NK-92 (cell line): ENCODE data around the gene ACTL9.
"Not testable (repeated sequence)": the region's sequence is repeated elsewhere in the genome, so short reads cannot be mapped to it uniquely, and the experiment has no call there.

Experiments used
- DNase-seq: peaks from one replicate; lab custom pipeline; 2025; ENCODE audit not compliant: unreplicated experiment; lab: John Stamatoyannopoulos, UW

Gene ACTL9, protein sequence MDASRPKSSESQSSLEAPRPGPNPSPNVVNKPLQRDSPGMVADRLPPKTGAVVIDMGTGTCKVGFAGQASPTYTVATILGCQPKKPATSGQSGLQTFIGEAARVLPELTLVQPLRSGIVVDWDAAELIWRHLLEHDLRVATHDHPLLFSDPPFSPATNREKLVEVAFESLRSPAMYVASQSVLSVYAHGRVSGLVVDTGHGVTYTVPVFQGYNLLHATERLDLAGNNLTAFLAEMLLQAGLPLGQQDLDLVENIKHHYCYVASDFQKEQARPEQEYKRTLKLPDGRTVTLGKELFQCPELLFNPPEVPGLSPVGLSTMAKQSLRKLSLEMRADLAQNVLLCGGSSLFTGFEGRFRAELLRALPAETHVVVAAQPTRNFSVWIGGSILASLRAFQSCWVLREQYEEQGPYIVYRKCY

DNA sequence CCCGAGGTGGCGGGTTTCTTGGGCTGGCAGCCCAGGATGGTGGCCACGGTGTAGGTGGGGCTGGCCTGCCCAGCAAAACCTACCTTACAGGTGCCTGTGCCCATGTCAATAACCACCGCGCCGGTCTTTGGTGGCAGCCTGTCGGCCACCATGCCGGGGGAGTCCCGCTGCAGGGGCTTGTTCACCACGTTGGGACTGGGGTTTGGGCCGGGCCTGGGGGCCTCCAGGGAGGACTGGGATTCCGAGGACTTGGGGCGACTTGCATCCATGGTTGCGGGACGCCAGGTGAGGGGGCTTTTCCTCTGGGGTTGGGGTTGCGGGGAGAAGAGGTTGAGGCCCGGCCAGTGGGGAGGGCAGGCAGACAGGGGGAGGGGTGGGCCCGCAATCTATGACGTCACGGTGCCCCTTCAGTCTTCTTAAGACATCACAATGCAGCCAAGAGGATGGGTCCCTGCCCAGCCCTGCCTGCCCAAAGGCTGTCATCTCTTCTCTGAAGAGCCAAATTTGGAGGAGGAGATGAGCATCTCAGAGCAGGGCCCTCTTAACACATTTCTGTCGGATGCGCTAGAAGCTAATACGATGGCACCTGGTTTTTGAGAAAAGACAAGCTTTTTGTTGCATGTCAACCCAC, at the start of gene ACTL9:
Gene ACTL9, minus strand, starts transcription at position 363 of the 631 bp plus-strand sequence. Its CDS starts 94 bp downstream, at position 269.
- no peak for DNase-seq

DNA sequence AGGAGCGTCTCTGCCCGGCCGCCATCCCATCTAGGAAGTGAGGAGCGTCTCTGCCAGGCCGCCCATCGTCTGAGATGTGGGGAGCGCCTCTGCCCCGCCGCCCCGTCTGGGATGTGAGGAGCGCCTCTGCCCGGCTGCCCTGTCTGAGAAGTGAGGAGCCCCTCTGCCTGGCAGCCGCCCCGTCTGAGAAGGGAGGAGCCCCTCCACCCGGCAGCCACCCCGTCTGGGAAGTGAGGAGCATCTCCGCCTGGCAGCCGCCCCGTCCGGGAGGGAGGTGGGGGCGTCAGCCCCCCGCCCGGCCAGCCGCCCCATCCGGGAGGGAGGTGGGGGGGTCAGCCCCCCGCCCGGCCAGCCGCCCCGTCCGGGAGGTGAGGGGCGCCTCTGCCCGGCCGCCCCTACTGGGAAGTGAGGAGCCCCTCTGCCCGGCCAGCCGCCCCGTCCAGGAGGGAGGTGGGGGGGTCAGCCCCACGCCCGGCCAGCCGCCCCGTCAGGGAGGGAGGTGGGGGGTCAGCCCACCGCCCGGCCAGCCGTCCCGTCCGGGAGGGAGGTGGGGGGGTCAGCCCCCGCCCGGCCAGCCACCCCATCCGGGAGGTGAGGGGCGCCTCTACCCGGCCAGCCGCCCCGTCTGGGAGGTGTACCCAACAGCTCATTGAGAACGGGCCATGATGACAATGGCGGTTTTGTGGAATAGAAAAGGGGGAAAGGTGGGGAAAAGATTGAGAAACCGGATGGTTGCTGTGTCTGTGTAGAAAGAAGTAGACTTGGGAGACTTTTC, 40.9 kb upstream of the ACTL9 start:
- DNase-seq: not testable (repeated sequence)

DNA sequence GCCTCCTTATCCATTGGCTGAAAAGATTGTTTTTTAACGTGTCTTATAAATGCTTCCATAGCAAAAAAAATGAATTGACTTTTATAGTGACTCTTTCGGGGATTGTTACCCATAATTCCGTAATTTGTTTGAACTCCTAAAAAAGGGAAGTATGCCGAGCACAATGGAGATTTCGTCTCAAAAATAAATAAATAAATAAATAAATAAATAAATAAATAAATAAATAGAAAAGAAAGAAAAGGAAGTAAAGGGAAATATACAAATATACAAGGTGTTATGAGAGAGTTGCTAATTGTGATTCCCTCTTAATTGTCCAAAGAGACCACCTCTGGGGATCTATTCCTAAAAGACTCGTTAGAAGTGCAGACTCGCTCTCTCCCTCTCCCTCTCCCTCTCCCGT, 39.8 kb upstream of the ACTL9 start:
- no peak for DNase-seq

DNA sequence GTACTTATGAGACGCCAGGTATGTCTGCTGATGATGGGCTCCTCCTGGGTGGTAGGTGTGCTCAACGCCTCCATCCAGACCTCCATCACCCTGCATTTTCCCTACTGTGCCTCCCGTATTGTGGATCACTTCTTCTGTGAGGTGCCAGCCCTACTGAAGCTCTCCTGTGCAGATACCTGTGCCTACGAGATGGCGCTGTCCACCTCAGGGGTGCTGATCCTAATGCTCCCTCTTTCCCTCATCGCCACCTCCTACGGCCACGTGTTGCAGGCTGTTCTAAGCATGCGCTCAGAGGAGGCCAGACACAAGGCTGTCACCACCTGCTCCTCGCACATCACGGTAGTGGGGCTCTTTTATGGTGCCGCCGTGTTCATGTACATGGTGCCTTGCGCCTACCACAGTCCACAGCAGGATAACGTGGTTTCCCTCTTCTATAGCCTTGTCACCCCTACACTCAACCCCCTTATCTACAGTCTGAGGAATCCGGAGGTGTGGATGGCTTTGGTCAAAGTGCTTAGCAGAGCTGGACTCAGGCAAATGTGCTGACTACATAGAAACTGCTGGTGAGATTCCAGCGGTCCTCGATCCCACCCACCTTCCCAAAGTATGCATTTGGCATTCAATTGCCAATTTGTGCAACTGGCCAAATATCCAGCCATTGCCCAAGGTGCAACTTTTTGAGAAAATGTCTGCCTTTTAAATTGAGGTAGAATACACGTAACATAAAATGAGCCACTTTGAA, 33.0 kb upstream of the ACTL9 start:
- DNase-seq: no peak

DNA sequence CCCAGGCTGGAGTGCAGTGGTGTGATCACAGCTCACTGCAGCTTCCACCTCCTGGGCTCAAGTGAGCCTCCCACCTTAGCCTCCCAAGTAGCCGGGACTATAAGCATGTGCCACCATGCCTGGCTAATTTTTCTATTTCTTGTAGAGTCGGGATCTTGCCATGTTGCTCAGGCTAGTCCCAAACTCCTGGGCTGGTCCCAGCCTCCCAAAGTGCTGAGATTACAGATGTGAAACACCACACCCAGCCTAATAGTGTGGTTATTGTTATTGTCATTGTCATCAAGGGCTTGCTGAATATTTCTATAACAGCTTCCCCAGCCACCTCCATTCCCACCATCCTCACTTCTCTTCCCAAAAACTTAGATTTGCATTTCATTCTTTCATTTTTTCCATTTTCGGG, 25.7 kb upstream of the ACTL9 start:
- no peak for DNase-seq

DNA sequence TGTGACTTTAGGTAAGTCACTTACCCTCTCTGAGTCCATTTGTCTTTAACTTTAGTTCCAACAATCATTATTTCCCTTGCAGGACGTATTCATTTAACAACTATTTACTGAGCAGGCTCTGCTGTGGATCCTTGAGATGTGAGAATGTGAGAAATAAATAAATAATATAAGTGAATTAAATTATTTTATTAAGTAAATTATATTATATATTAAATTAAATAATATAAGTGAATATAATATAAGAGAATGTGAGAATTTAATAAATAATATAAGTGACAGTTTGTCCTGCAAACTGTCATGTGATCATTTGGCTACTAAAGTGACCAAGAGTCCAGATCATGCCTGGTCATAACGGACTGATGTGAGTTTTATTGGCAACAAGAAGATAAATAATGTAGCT, 23.4 kb upstream of the ACTL9 start:
- no peak for DNase-seq

DNA sequence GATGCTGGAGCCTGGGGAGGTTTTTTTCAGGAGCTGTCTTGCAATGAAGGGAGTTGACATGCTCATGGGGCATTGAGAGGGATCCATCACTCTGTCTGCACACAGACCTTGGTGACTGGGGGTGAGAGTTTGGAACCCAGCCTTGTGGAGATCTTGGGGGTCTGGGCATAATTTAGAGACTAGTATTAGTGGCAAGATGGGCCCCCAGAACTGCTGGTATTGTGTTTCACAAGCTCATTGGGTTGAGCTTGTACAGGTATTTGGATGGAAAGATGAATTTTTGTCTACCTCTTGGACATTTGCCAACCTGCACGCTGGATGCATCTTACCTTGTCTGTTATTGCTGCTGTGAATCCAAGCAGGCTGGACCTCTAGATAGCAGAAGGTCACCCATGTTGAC, 22.7 kb upstream of the ACTL9 start, which contains the start of gene OR2Z1:
Gene OR2Z1, plus strand, starts transcription at position 301 of the 400 bp plus-strand sequence. CDS start 9,395 bp downstream, outside the sequence.
- DNase-seq: no peak

DNA sequence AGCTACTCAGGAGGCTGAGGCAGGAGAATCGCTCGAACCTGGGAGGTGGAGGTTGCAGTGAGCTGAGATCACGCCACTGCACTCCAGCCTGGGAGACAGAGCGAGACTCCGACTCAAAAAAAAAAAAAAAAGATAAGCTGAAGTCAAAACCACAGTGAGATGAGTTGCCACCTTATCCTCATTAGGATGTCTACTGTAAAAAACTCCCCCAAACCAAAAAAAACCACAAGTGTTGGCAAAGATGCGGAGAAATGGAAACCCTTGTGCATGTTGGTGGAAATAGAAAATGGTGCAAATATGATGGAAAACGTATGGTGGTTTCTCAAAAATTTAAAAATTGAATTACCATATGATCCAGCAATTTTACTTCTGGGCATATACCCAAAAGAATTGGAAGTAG, 11.7 kb upstream of the ACTL9 start:
- not testable (repeated sequence) for DNase-seq

DNA sequence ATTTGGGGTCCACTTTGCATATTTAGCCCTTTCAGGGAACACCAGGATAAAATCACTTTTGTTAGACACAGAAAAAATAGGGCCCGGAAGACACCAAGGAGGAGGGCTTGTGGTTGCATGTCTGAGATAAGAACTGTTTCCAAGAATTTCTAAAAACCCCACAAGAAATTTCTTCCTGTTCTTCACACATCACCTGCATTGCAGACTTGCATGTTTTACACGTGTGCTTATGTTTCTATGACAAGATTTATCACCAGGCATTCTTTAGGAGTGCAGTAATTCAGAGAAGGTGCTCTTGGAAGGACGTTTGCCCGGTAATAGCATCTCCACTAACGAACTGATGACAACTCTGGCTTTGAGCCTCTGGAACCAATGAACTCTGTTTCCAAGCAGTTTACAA, 7.1 kb upstream of the ACTL9 start:
- no peak for DNase-seq

DNA sequence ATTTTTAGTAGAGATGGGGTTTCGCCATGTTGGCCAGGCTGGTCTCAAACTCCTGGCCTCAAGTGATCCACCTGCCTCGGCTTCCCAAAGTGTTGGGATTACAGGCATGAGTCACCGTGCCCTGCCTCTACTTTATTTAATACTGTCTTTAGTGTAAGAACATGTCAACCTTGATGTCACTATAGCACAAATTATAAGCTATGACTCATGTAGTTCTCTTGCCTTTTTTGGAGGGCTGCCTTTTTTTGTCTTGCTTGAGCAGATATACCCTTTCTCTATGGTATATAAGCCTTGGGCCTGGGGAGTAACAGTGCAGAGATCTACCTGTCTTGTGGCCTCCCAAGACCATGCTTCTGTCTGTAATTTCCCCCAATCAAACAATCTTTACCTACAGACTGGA, 6.7 kb upstream of the ACTL9 start:
- not testable (repeated sequence) for DNase-seq

DNA sequence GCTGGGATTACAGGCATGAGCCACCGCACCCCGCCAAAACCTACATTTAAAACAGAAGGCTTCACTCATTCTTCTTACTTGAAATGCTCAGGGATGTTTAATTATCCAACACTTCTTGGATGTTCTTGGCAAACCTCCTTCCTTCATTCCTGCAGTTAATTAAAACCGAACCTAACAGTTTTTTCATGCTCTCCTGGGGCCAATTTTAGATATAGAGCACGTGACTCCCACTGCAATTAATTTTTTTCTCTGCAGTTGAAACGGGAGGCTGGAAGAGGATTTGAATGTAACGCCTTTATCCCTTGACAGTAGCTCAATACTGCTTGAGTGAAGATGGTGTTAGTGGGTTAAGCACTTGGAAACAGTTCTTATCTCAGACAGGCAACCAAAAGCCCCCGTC, 4.6 kb upstream of the ACTL9 start:
- DNase-seq: no peak

DNA sequence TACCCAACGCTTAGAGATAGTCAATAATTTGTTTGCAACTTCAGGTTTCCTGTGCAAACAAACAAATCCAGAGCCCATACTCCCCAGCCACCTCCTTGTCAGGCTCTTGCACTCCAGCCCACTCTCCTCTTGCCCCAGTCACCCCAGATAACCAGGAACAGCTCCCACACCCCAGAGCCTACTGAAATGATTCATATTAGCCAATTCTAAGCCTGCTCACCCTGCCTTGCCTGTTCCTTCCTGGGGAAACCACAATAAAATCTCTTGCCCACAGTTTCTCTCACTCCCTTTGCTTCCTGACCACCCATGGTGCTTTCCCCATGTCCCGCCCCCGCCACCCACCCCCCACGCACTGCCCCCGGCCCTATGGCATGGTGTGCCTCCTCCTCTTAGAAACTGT, 3.8 kb upstream of the ACTL9 start:
- DNase-seq: no peak

DNA sequence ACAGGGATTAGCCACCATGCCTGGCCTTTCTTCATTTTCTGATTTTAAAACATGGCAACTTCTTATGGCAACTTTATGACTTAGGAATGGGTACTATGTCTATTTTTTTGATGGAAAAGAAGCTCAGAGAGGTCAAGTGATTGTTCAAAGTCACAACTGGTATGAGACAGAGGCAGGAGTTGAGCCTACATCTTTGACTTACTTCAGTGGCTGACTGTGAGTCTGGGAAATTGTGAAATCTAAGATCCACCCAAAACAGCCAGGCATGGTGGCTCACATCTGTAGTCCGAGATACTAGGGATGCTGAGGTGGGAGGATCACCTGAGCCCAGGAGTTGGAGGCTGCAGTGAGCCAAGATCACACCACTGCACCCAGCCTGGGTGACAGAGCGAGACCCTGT, 2.4 kb upstream of the ACTL9 start:
- DNase-seq: no peak

DNA sequence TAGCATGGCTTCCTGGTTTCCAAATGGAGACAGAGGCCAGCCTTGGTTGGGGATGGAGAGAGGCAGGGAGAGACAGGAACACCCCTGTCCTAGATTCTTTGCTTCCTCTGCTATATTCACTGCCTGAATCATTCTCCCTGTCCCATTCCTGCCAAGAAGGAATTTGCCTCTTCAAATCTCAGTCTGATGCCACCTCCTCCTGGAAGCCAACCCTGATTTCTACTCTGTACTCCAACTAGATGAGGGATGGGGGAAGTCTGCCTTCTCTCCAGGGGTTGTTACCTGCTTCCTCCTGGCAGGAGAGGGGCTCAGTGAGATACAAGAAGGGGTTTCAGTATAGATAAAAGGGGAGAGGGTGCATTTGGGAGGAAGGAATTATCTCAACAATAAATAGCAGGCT, 1.3 kb upstream of the ACTL9 start:
- DNase-seq: no peak

DNA sequence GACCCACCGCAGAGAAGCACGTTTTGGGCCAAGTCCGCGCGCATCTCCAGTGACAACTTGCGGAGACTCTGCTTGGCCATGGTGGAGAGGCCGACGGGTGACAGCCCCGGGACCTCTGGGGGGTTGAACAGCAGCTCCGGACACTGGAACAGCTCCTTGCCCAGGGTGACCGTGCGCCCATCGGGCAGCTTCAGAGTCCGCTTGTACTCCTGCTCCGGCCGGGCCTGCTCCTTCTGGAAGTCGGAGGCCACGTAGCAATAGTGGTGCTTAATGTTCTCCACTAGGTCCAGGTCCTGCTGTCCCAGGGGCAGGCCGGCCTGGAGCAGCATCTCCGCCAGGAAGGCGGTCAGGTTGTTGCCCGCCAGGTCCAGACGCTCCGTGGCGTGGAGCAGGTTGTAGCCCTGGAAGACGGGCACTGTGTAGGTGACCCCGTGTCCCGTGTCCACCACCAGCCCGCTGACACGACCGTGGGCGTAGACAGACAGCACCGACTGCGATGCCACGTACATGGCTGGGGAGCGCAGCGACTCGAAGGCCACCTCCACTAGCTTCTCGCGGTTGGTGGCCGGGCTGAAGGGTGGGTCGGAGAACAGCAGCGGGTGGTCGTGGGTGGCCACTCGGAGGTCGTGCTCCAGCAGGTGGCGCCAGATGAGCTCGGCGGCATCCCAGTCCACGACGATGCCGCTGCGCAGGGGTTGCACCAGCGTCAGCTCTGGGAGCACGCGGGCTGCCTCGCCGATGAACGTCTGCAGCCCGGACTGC, 743 bp downstream of the ACTL9 start:
- DNase-seq: no peak

DNA sequence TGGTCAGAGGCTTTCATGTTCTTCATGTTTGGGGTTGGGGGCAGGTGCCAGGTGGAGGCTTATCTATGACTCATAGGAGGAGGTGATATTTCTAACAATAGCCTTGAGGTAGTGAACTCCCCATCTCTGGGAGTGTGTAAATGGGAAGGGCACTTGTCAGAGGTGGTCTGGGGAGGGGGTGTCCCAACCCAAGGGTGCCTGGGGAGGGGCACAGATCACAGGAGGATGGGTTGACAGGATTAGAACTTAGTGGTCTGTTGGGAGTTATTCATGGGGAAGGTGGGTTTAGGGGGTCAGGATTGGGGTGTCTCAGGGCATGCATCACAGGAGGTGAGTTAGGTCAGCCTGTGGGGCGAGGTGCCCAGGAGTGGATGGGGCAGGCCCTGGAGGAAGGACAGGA, 1.6 kb downstream of the ACTL9 start:
- no peak for DNase-seq

DNA sequence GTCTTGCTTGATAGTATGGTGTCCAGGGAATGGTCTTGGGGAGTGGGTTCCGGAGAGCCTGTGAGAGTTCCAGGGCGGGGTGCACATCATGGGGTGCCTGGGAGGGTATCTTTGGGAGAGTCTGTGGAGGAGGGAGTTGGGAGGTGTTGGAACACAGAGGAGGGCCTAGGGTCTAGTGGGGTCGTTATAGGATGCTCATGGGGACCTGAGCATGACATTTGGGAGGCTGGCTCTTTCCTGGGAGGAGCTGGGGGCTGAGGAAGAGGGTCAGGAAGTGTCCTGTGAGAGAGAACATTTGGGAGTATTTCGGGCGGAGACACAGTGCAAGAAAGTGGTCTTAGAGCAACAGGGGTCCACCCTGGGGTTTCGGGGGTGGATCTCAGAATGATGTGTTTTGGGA, 2.7 kb downstream of the ACTL9 start:
- DNase-seq: no peak

DNA sequence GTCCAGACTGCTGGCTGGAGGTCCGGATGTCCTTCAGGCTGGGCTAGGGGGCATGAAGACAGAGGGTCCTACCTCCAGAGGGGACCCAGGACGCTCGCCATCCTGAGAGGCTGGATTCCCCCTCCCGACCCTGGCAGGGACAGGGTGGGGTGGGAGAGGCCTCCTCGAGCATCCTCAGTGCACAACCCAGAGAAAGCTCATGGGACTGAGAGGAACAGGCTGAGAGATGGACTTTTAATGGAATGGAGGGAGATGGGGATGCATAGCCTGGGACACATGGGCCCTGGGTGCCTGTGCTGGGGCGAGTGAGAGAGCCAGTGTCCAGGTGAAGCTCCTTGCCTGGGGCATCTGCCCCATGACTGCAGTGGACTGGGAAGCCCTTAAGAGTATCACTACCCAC, 3.1 kb downstream of the ACTL9 start:
- no peak for DNase-seq

DNA sequence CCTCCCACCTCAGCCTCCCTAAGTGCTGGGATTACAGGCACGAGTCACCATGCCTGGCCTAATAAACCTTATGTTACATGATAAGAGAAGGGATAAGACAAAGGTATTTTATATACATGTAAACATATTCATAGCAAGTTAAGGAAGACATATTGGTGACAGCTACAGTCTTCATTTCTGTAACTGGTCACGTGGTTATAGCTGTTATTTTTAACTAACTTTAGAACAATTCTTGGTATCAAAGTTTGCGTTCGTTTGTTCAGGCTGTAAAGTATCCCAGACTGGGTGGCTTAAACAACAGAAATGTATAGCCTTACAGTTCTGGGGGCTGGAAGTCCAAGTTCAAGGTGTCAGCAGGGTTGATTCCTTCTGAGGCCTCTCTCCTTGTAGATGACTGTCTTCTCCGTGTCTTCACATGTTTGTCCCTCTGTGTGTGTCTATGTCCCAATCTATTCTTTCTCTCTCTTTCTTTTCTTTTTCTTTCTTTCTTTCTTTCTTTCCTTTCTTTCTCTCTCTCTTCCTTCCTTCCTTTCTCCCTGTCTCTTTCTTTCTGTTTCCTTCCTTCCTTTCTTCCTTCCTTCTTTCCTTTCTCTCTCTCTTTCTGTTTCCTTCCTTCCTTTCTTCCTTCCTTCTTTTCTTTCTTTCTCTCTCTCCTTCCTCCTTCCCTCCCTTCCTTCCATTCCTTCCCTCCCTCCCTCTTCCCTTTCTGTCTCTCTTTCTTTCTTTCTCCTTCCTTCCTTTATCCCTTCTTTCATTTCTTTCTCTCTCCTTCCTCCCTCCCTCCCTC, 7.6 kb downstream of the ACTL9 start:
- DNase-seq: no peak

DNA sequence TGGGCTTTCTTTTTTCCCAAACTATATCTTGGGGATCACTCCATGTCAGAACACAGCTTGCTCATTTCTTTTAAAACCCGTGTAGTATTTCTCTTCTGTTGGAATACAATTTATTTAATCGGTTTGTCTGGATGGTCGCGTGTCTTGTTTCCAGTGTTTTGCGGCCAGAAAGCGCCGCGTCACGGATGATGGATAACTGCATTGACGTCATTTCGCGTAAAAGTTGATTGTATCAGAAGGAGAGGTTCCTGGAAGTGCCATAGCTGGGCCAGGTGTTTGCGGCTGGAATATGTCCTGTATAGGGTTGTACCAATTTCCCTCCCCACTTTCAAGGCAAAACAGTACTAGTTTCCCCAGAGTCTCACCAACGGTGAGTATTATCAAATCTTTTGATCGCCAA, 9.7 kb downstream of the ACTL9 start:
- no peak for DNase-seq
